Measurements from ENCODE around the gene KLHL11.
"Not testable (repeated sequence)": the region's sequence is repeated elsewhere in the genome, so short reads cannot be mapped to it uniquely, and the experiment has no call there.

KLHL11 gene

GRCh38 chr17:41882756-41883155 is 17.5 kb upstream of the KLHL11 start:
- no peak for DNase-seq

GRCh38 chr17:41880130-41880529 is 14.9 kb upstream of the KLHL11 start:
- DNase-seq = no peak

GRCh38 chr17:41874293-41874670 is 9.1 kb upstream of the KLHL11 start:
- DNase-seq = not testable (repeated sequence)

GRCh38 chr17:41873559-41874292 is 8.5 kb upstream of the KLHL11 start:
- no peak for DNase-seq

GRCh38 chr17:41871789-41872188 is 6.6 kb upstream of the KLHL11 start:
- DNase-seq = no peak

- DNase-seq = no peak
Observed at GRCh38 chr17:41870627-41871026, 5.4 kb upstream of the KLHL11 start.

- no peak for DNase-seq
Observed at GRCh38 chr17:41870097-41870496, 4.9 kb upstream of the KLHL11 start.

- DNase-seq = no peak
Observed at GRCh38 chr17:41869426-41869825, 4.2 kb upstream of the KLHL11 start.

- no peak for DNase-seq
Observed at GRCh38 chr17:41868568-41868967, 3.3 kb upstream of the KLHL11 start.

GRCh38 chr17:41865596-41865893 is 322 bp upstream of the KLHL11 start:
- no peak for DNase-seq

- no peak for DNase-seq
Observed at GRCh38 chr17:41864498-41864835, 756 bp downstream of the KLHL11 start.

- peak in 1 of 2 donors; percentile 33 for DNase-seq
Observed at GRCh38 chr17:41863074-41863848, 2.0 kb downstream of the KLHL11 start.

GRCh38 chr17:41860254-41860931 is 4.8 kb downstream of the KLHL11 start:
- DNase-seq = no peak

GRCh38 chr17:41851382-41851781 is 13.8 kb downstream of the KLHL11 start:
- DNase-seq = not testable (repeated sequence)

- DNase-seq = no peak
Observed at GRCh38 chr17:41849251-41849990, 15.8 kb downstream of the KLHL11 start.

GRCh38 chr17:41848788-41849187 is 16.4 kb downstream of the KLHL11 start:
- no peak for DNase-seq

- no peak for DNase-seq
Observed at GRCh38 chr17:41844971-41845370, 20.3 kb downstream of the KLHL11 start.

GRCh38 chr17:41840781-41841180 is 24.4 kb downstream of the KLHL11 start:
- not testable (repeated sequence) for DNase-seq

- not testable (repeated sequence) for DNase-seq
Observed at GRCh38 chr17:41839448-41839847, 25.8 kb downstream of the KLHL11 start.

- DNase-seq = no peak
Observed at GRCh38 chr17:41837761-41838538, 27.3 kb downstream of the KLHL11 start, which contains the start of gene KLHL10. Gene KLHL10, plus strand, starts transcription at chr17:41837825. Its CDS starts 108 bp downstream, at chr17:41837933.

- no peak for DNase-seq
Observed at GRCh38 chr17:41836550-41837196, 28.6 kb downstream of the KLHL11 start.
